ENCODE data around the gene TMEM106C.

Gene TMEM106C

DNA sequence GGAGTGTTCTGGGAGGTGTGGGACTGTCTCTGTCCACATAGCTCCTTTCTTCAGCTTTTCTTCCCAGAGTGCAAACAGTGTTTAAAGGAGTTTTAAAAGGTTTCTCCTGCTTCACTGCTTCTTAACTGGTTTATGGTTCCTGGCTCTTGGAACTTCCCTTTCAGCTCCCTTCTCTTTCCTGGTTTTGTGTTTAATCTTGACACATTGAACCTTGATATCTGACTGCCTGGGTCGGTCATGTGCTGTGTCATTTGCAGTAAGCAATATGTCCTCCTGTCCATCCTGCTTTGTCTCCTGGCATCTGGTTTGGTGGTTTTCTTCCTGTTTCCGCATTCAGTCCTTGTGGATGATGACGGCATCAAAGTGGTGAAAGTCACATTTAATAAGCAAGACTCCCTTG is 2.2 kb downstream of the TMEM106C start:
- Histone ChIP-seq H2BK120ac (ENCODE audit: low read depth, low read length) (no peak overlapping the region), H3K36me3 (ENCODE audit: control insufficient read depth in 1 of 2, insufficient read depth in 2 of 2, low read depth in 1 of 2, low read length in 2 of 2) (peaks cover 7 to 11% of the 10 kb centered on the region in 2 experiments), H3K27ac (ENCODE audit: low read length, poor library complexity, severe bottlenecking) (no peak overlapping the region), H3K9me3 (ENCODE audit: control insufficient read depth, low read length) (no peaks in the 10 kb centered on the region), H2AFZ (ENCODE audit: low read depth, low read length) (no peak overlapping the region), H4K8ac (ENCODE audit: low read length) (no peak overlapping the region), H3K14ac (ENCODE audit: low read length in 2 of 2) (no peak overlapping the region), H3K4me1 (ENCODE audit: control insufficient read depth, insufficient read depth, low read depth, low read length) (peaks cover 6% of the 10 kb centered on the region), H4K91ac (ENCODE audit: low read length) (no peak overlapping the region), H3K4ac (ENCODE audit: low read depth in 1 of 2, low read length in 2 of 2) (no peak overlapping the region), H3K27me3 (ENCODE audit: control insufficient read depth in 1 of 2, insufficient read depth in 1 of 2, low read length in 2 of 2) (peaks cover 3 to 16% of the 10 kb centered on the region in 2 experiments), H2BK5ac (ENCODE audit: low read depth, low read length, poor library complexity, severe bottlenecking) (no peak overlapping the region), H3K9ac (ENCODE audit: low read length) (no peak overlapping the region), H3K79me1 (replicated peaks; ENCODE audit: low read length, poor library complexity, severe bottlenecking) (peaks cover 5% of the 10 kb centered on the region), H2BK15ac (ENCODE audit: low read depth, poor library complexity, severe bottlenecking) (no peak overlapping the region), H2BK12ac (ENCODE audit: low read length in 2 of 2) (no peak overlapping the region), H3K4me2 (ENCODE audit: low read length, poor library complexity, severe bottlenecking) (no peak overlapping the region), H3K4me3 (ENCODE audit: insufficient read depth in 1 of 2, low read depth in 1 of 2, low read length in 2 of 2) (no peak overlapping the region), H2AK5ac (ENCODE audit: low read length, severe bottlenecking) (no peak overlapping the region), H3K23ac (ENCODE audit: low read length in 2 of 2) (no peak overlapping the region), H3K18ac (ENCODE audit: low read depth in 1 of 2, low read length in 2 of 2) (no peak overlapping the region)
- WGBS, result over 99% methylated on average over 3 of the region's 3 CpGs
- DNase-seq, result no peak

- H3K4me2 ChIP-seq (ENCODE audit: low read length, poor library complexity, severe bottlenecking), result no peak overlapping the region
- no peak overlapping the region for H3K4ac ChIP-seq (ENCODE audit: low read depth in 1 of 2, low read length in 2 of 2)
- 59% methylated on average over 5 of the region's 5 CpGs for WGBS
- no peak overlapping the region for H3K27ac ChIP-seq (ENCODE audit: low read length, poor library complexity, severe bottlenecking)
- no peak overlapping the region for H2BK5ac ChIP-seq (ENCODE audit: low read depth, low read length, poor library complexity, severe bottlenecking)
- no peaks in the 10 kb centered on the region for H3K27me3 ChIP-seq (ENCODE audit: control insufficient read depth in 1 of 2, insufficient read depth in 1 of 2, low read length in 2 of 2)
- H4K91ac ChIP-seq (ENCODE audit: low read length), result no peak overlapping the region
- no peak overlapping the region for H4K8ac ChIP-seq (ENCODE audit: low read length)
- H3K79me1 ChIP-seq (replicated peaks; ENCODE audit: low read length, poor library complexity, severe bottlenecking), result peaks cover 5% of the 10 kb centered on the region
- H3K9me3 ChIP-seq (ENCODE audit: control insufficient read depth, low read length), result no peaks in the 10 kb centered on the region
- no peak overlapping the region for H3K14ac ChIP-seq (ENCODE audit: low read length in 2 of 2)
- no peak overlapping the region for H3K9ac ChIP-seq (ENCODE audit: low read length)
- H2AFZ ChIP-seq (ENCODE audit: low read depth, low read length), result no peak overlapping the region
- no peak overlapping the region for H3K4me3 ChIP-seq (ENCODE audit: insufficient read depth in 1 of 2, low read depth in 1 of 2, low read length in 2 of 2)
- no peak overlapping the region for H2AK5ac ChIP-seq (ENCODE audit: low read length, severe bottlenecking)
- no peak overlapping the region for H3K23ac ChIP-seq (ENCODE audit: low read length in 2 of 2)
- no peak overlapping the region for H2BK15ac ChIP-seq (ENCODE audit: low read depth, poor library complexity, severe bottlenecking)
- H2BK120ac ChIP-seq (ENCODE audit: low read depth, low read length), result no peak overlapping the region
- DNase-seq, result peak; percentile 48
- H3K36me3 ChIP-seq (ENCODE audit: control insufficient read depth in 1 of 2, insufficient read depth in 2 of 2, low read depth in 1 of 2, low read length in 2 of 2), result peaks cover 7 to 11% of the 10 kb centered on the region in 2 experiments
- H3K18ac ChIP-seq (ENCODE audit: low read depth in 1 of 2, low read length in 2 of 2), result no peak overlapping the region
- H2BK12ac ChIP-seq (ENCODE audit: low read length in 2 of 2), result no peak overlapping the region
- peaks cover 6% of the 10 kb centered on the region for H3K4me1 ChIP-seq (ENCODE audit: control insufficient read depth, insufficient read depth, low read depth, low read length)
These were observed 4.3 kb downstream of the TMEM106C start for GRCh38 chr12:47967461-47968321.

DNA sequence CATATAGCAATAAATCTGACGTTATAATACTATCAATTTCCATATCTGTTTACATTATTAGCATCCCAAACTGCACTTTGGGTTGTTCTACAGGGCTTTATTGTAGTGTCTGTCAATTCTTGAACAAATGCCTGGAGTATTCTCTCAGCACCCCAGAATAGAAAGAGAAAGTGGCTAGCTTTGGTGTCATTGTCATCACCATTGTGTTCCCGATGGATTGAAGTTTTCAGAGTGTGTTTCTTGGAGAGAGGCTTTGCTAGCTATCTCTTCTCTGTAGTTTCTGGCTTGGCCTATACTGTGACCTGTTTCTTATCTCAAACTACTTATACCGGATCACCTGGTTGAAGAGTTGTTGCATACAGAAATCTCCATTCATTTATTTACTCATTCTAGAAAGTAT is 6.4 kb downstream of the TMEM106C start:
- H3K79me1 ChIP-seq (replicated peaks; ENCODE audit: low read length, poor library complexity, severe bottlenecking), result peaks cover 1% of the 10 kb centered on the region
- H3K4me2 ChIP-seq (ENCODE audit: low read length, poor library complexity, severe bottlenecking), result no peak overlapping the region
- no peak overlapping the region for H2AFZ ChIP-seq (ENCODE audit: low read depth, low read length)
- H3K4me3 ChIP-seq (ENCODE audit: insufficient read depth in 1 of 2, low read depth in 1 of 2, low read length in 2 of 2), result no peak overlapping the region
- DNase-seq, result no peak
- peaks cover 0 to 5% of the 10 kb centered on the region in 2 experiments for H3K27me3 ChIP-seq (ENCODE audit: control insufficient read depth in 1 of 2, insufficient read depth in 1 of 2, low read length in 2 of 2)
- H4K8ac ChIP-seq (ENCODE audit: low read length), result no peak overlapping the region
- no peaks in the 10 kb centered on the region for H3K4me1 ChIP-seq (ENCODE audit: control insufficient read depth, insufficient read depth, low read depth, low read length)
- H2BK15ac ChIP-seq (ENCODE audit: low read depth, poor library complexity, severe bottlenecking), result no peak overlapping the region
- H4K91ac ChIP-seq (ENCODE audit: low read length), result no peak overlapping the region
- H2AK5ac ChIP-seq (ENCODE audit: low read length, severe bottlenecking), result no peak overlapping the region
- H2BK5ac ChIP-seq (ENCODE audit: low read depth, low read length, poor library complexity, severe bottlenecking), result no peak overlapping the region
- H2BK120ac ChIP-seq (ENCODE audit: low read depth, low read length), result no peak overlapping the region
- H3K36me3 ChIP-seq (ENCODE audit: control insufficient read depth in 1 of 2, insufficient read depth in 2 of 2, low read depth in 1 of 2, low read length in 2 of 2), result peaks cover 7 to 11% of the 10 kb centered on the region in 2 experiments
- 100% methylated on average over 1 of the region's 3 CpGs for WGBS
- no peak overlapping the region for H2BK12ac ChIP-seq (ENCODE audit: low read length in 2 of 2)
- no peak overlapping the region for H3K18ac ChIP-seq (ENCODE audit: low read depth in 1 of 2, low read length in 2 of 2)
- no peak overlapping the region for H3K14ac ChIP-seq (ENCODE audit: low read length in 2 of 2)
- no peak overlapping the region for H3K4ac ChIP-seq (ENCODE audit: low read depth in 1 of 2, low read length in 2 of 2)
- no peak overlapping the region for H3K27ac ChIP-seq (ENCODE audit: low read length, poor library complexity, severe bottlenecking)
- no peak overlapping the region for H3K23ac ChIP-seq (ENCODE audit: low read length in 2 of 2)
- no peak overlapping the region for H3K9ac ChIP-seq (ENCODE audit: low read length)
- no peaks in the 10 kb centered on the region for H3K9me3 ChIP-seq (ENCODE audit: control insufficient read depth, low read length)

DNA sequence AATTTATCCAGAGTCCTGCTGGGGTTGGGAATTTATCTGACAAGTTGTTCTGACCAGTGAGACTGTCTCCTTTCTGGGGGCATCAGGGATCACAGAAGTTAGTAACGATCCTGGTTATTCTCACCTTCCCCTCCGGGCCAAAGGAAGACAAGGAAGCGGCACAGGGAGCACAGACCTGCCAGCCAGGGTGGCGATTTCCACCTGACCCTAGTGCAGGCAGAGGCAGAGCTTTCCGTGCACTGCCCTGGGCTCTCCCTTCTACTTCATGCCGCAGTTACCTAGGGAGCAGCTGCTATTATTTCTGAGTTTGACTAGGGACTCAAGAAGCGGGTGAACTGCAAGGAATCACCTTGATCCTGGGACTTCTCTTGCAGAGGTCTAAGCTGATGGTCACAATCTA is 7.4 kb downstream of the TMEM106C start:
- DNase-seq, result no peak

More for the DNA sequence above, 7.4 kb downstream of the TMEM106C start:
- 88% methylated on average over 7 of the region's 7 CpGs for WGBS
- Histone ChIP-seq H2BK120ac (ENCODE audit: low read depth, low read length) (no peak overlapping the region), H3K9ac (ENCODE audit: low read length) (no peak overlapping the region), H2BK15ac (ENCODE audit: low read depth, poor library complexity, severe bottlenecking) (no peak overlapping the region), H3K23ac (ENCODE audit: low read length in 2 of 2) (no peak overlapping the region), H2AK5ac (ENCODE audit: low read length, severe bottlenecking) (no peak overlapping the region), H3K14ac (ENCODE audit: low read length in 2 of 2) (no peak overlapping the region), H3K27me3 (ENCODE audit: control insufficient read depth in 1 of 2, insufficient read depth in 1 of 2, low read length in 2 of 2) (peaks cover 0 to 5% of the 10 kb centered on the region in 2 experiments), H3K36me3 (ENCODE audit: control insufficient read depth in 1 of 2, insufficient read depth in 2 of 2, low read depth in 1 of 2, low read length in 2 of 2) (peaks cover 3 to 6% of the 10 kb centered on the region in 2 experiments), H2BK5ac (ENCODE audit: low read depth, low read length, poor library complexity, severe bottlenecking) (no peak overlapping the region), H4K91ac (ENCODE audit: low read length) (no peak overlapping the region), H4K8ac (ENCODE audit: low read length) (no peak overlapping the region), H3K18ac (ENCODE audit: low read depth in 1 of 2, low read length in 2 of 2) (no peak overlapping the region), H3K9me3 (ENCODE audit: control insufficient read depth, low read length) (no peaks in the 10 kb centered on the region), H3K79me1 (replicated peaks; ENCODE audit: low read length, poor library complexity, severe bottlenecking) (no peaks in the 10 kb centered on the region), H2AFZ (ENCODE audit: low read depth, low read length) (no peak overlapping the region), H3K4me1 (ENCODE audit: control insufficient read depth, insufficient read depth, low read depth, low read length) (no peaks in the 10 kb centered on the region), H3K4me2 (ENCODE audit: low read length, poor library complexity, severe bottlenecking) (no peak overlapping the region), H2BK12ac (ENCODE audit: low read length in 2 of 2) (no peak overlapping the region), H3K4me3 (ENCODE audit: insufficient read depth in 1 of 2, low read depth in 1 of 2, low read length in 2 of 2) (no peak overlapping the region), H3K27ac (ENCODE audit: low read length, poor library complexity, severe bottlenecking) (no peak overlapping the region), H3K4ac (ENCODE audit: low read depth in 1 of 2, low read length in 2 of 2) (no peak overlapping the region)
